ENCODE results near the gene CEL. TPM values are rescaled to one million over a fixed set of nuclear protein-coding genes. Genes with fewer than 3 reads are reported as not detected.

Gene CEL
- total and polyA plus RNA-seq, 10 of the 15 experiments (the other 5 are each of a cell fraction or from before 2014, with no cell fraction given): 0.05 to 4.1 (median 0.29) TPM; not detected in 2

DNA sequence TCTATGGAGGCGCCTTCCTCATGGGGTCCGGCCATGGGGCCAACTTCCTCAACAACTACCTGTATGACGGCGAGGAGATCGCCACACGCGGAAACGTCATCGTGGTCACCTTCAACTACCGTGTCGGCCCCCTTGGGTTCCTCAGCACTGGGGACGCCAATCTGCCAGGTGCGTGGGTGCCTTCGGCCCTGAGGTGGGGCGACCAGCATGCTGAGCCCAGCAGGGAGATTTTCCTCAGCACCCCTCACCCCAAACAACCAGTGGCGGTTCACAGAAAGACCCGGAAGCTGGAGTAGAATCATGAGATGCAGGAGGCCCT, 3.2 kb downstream of the CEL start:
- in situ Hi-C loops (cut with MboI) (no loop called here), intact Hi-C loops (cut with micrococcal nuclease; ENCODE audit: unreplicated experiment) (no loop called here)
- H3K27ac ChIP-seq (ENCODE audit: control insufficient read depth, insufficient read depth): no peak overlapping the region
- no peak overlapping the region for H2AFZ ChIP-seq (ENCODE audit: control insufficient read depth, low read depth, low read length)
- H3K79me2 ChIP-seq (ENCODE audit: control insufficient read depth, insufficient read depth, low read length): no peaks in the 10 kb centered on the region
- no peak overlapping the region for H3K4me2 ChIP-seq (ENCODE audit: control insufficient read depth, insufficient read depth)
- FAIRE-seq: no peak
- DNase-seq (ENCODE audit: low read depth, low spot score): no peak
- no peak overlapping the region for H3K4me3 ChIP-seq
- no peaks in the 10 kb centered on the region for H3K36me3 ChIP-seq (ENCODE audit: control insufficient read depth in 2 of 2, insufficient read depth in 2 of 2, low read length in 1 of 2)
- H4K20me1 ChIP-seq (ENCODE audit: control insufficient read depth, insufficient read depth): no peaks in the 10 kb centered on the region
- H3K9me3 ChIP-seq (replicated peaks; ENCODE audit: control insufficient read depth, insufficient read depth, low read length): no peaks in the 10 kb centered on the region
- H3K9ac ChIP-seq (ENCODE audit: control insufficient read depth, insufficient read depth, low read length): no peak overlapping the region
- WGBS (ENCODE audit: insufficient coverage, insufficient replicate concordance, low lambda C conversion rate, missing lambda C conversion rate): 41% methylated on average over 17 of the region's 17 CpGs
- H3K27me3 ChIP-seq (replicated peaks in 1 of 2; ENCODE audit: control insufficient read depth in 2 of 2, insufficient read depth in 2 of 2, low read length in 1 of 2): no peaks in the 10 kb centered on the region
- CTCF ChIA-PET: interaction anchor here (0.7 to 1.3 kb wide), 2 partner anchors 43 to 87 kb away, joined by 3 read pairs; no protein-coding TSS in a partner anchor
- ATAC-seq: no peak
- no TSS peak for BruUV-seq (replicated peaks)
- SMC1A ChIA-PET (ENCODE audit: uncharacterized antibody, unreplicated experiment): no interaction called here
- RAD21 ChIA-PET (ENCODE audit: unreplicated experiment): no interaction called here
- H3K4me1 ChIP-seq (ENCODE audit: control insufficient read depth, insufficient read depth, low read length): peaks cover 8% of the 10 kb centered on the region
- POLR2A ChIA-PET: no interaction called here
- TF ChIP-seq BRCA1 (IDR thresholded peaks at IDR 0.05; ENCODE audit: low read depth, low read length) (no peak), BHLHE40 (IDR thresholded peaks at IDR 0.05; ENCODE audit: borderline replicate concordance in 1 of 2, low read depth in 2 of 2, low read length in 1 of 2) (no peak), BCLAF1 (IDR thresholded peaks at IDR 0.05) (no peak), PRDM15 (CRISPR knock-in tag; IDR thresholded peaks at IDR 0.05) (no peak), ETV6 (conservative IDR thresholded peaks at IDR 0.05 in 1 of 2, IDR thresholded peaks at IDR 0.05 in 1 of 2; ENCODE audit: borderline replicate concordance in 1 of 2, low read depth in 1 of 2) (no peak), SUPT20H (IDR thresholded peaks at IDR 0.05; ENCODE audit: borderline replicate concordance, control insufficient read depth, low read depth, low read length) (no peak), PAX8 (IDR thresholded peaks at IDR 0.05) (no peak), RFX5 (IDR thresholded peaks at IDR 0.05; ENCODE audit: low read depth, low read length) (no peak)
- TF ChIP-seq, protein P1, sequence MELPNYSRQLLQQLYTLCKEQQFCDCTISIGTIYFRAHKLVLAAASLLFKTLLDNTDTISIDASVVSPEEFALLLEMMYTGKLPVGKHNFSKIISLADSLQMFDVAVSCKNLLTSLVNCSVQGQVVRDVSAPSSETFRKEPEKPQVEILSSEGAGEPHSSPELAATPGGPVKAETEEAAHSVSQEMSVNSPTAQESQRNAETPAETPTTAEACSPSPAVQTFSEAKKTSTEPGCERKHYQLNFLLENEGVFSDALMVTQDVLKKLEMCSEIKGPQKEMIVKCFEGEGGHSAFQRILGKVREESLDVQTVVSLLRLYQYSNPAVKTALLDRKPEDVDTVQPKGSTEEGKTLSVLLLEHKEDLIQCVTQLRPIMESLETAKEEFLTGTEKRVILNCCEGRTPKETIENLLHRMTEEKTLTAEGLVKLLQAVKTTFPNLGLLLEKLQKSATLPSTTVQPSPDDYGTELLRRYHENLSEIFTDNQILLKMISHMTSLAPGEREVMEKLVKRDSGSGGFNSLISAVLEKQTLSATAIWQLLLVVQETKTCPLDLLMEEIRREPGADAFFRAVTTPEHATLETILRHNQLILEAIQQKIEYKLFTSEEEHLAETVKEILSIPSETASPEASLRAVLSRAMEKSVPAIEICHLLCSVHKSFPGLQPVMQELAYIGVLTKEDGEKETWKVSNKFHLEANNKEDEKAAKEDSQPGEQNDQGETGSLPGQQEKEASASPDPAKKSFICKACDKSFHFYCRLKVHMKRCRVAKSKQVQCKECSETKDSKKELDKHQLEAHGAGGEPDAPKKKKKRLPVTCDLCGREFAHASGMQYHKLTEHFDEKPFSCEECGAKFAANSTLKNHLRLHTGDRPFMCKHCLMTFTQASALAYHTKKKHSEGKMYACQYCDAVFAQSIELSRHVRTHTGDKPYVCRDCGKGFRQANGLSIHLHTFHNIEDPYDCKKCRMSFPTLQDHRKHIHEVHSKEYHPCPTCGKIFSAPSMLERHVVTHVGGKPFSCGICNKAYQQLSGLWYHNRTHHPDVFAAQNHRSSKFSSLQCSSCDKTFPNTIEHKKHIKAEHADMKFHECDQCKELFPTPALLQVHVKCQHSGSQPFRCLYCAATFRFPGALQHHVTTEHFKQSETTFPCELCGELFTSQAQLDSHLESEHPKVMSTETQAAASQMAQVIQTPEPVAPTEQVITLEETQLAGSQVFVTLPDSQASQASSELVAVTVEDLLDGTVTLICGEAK (IDR thresholded peaks at IDR 0.05; ENCODE audit: borderline replicate concordance): no peak
- TF ChIP-seq, protein P2, sequence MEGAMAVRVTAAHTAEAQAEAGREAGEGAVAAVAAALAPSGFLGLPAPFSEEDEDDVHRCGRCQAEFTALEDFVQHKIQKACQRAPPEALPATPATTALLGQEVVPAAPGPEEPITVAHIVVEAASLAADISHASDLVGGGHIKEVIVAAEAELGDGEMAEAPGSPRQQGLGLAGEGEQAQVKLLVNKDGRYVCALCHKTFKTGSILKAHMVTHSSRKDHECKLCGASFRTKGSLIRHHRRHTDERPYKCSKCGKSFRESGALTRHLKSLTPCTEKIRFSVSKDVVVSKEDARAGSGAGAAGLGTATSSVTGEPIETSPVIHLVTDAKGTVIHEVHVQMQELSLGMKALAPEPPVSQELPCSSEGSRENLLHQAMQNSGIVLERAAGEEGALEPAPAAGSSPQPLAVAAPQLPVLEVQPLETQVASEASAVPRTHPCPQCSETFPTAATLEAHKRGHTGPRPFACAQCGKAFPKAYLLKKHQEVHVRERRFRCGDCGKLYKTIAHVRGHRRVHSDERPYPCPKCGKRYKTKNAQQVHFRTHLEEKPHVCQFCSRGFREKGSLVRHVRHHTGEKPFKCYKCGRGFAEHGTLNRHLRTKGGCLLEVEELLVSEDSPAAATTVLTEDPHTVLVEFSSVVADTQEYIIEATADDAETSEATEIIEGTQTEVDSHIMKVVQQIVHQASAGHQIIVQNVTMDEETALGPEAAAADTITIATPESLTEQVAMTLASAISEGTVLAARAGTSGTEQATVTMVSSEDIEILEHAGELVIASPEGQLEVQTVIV (IDR thresholded peaks at IDR 0.05; ENCODE audit: borderline replicate concordance, partially characterized antibody): no peak
